Measurements from ENCODE around the gene FAH.

FAH gene

GRCh38 chr15:80173022-80173759, 20.4 kb downstream of the FAH start:
- no peak for DNase-seq (ENCODE audit: low read depth)

GRCh38 chr15:80174017-80174746, 21.4 kb downstream of the FAH start:
- no peak for DNase-seq (ENCODE audit: low read depth)

- DNase-seq (ENCODE audit: low read depth) = no peak
Observed at GRCh38 chr15:80175436-80175835, 22.6 kb downstream of the FAH start.

- no peak for DNase-seq (ENCODE audit: low read depth)
Observed at GRCh38 chr15:80176443-80176842, 23.6 kb downstream of the FAH start.

- no peak for DNase-seq (ENCODE audit: low read depth)
Observed at GRCh38 chr15:80177156-80177555, 24.4 kb downstream of the FAH start.

- DNase-seq (ENCODE audit: low read depth) = no peak
Observed at GRCh38 chr15:80179025-80179759, 26.4 kb downstream of the FAH start.

- DNase-seq (ENCODE audit: low read depth) = no peak
Observed at GRCh38 chr15:80179935-80180334, 27.1 kb downstream of the FAH start.

GRCh38 chr15:80180468-80180867, 27.7 kb downstream of the FAH start:
- no peak for DNase-seq (ENCODE audit: low read depth)

GRCh38 chr15:80180986-80181385, 28.2 kb downstream of the FAH start:
- no peak for DNase-seq (ENCODE audit: low read depth)

- DNase-seq (ENCODE audit: low read depth) = no peak
Observed at GRCh38 chr15:80182611-80183261, 29.9 kb downstream of the FAH start.

GRCh38 chr15:80183306-80183705, 30.5 kb downstream of the FAH start:
- DNase-seq (ENCODE audit: low read depth) = no peak

- DNase-seq (ENCODE audit: low read depth) = no peak
Observed at GRCh38 chr15:80183886-80184285, 31.1 kb downstream of the FAH start.

- no peak for DNase-seq (ENCODE audit: low read depth)
Observed at GRCh38 chr15:80184554-80184953, 31.8 kb downstream of the FAH start.

GRCh38 chr15:80185152-80185551, 32.4 kb downstream of the FAH start:
- DNase-seq (ENCODE audit: low read depth) = no peak

GRCh38 chr15:80186066-80186465, 33.3 kb downstream of the FAH start:
- no peak for DNase-seq (ENCODE audit: low read depth)

GRCh38 chr15:80186597-80186996, 33.8 kb downstream of the FAH start:
- DNase-seq (ENCODE audit: low read depth) = no peak

GRCh38 chr15:80188251-80188650, 35.5 kb downstream of the FAH start:
- no peak for DNase-seq (ENCODE audit: low read depth)

GRCh38 chr15:80191198-80191597, 38.4 kb downstream of the FAH start:
- DNase-seq (ENCODE audit: low read depth) = no peak

- no peak for DNase-seq (ENCODE audit: low read depth)
Observed at GRCh38 chr15:80191897-80192595, 39.2 kb downstream of the FAH start.

- no peak for DNase-seq (ENCODE audit: low read depth)
Observed at GRCh38 chr15:80194186-80194585, 41.4 kb downstream of the FAH start.

GRCh38 chr15:80194914-80195313, 42.1 kb downstream of the FAH start:
- DNase-seq (ENCODE audit: low read depth) = no peak

- no peak for DNase-seq (ENCODE audit: low read depth)
Observed at GRCh38 chr15:80199366-80199765, 46.6 kb downstream of the FAH start.

Measured in CMK (cell line).